GM12865 (cell line): ENCODE data around the gene SERPINB3.
"Not testable (repeated sequence)": the region's sequence is repeated elsewhere in the genome, so short reads cannot be mapped to it uniquely, and the experiment has no call there.

ENCODE experiments used
- DNase-seq: peaks from one replicate; pipeline ENCODE4 v3.0.0; 2010; ENCODE audit warnings: low read depth
- H3K4me3 ChIP-seq: 2 replicates; pipeline ENCODE4 v1.5.1; 2011; ENCODE audit warnings: mild to moderate bottlenecking, low read depth, low read length, control low read depth
- TF ChIP-seq, protein P1 (sequence below): IDR thresholded peaks from 2 replicates; pipeline ENCODE4 v1.5.1; 2011; ENCODE audit warnings: low read length, control low read depth, low read depth, inconsistent platforms; ENCODE audit not compliant: insufficient read depth; ENCODE audit errors: missing control alignments

SERPINB3 gene

GRCh38 chr18:63661750-63662149, at the start of gene SERPINB3:
Gene SERPINB3, minus strand, starts transcription at chr18:63661893. Its CDS starts 677 bp downstream, at chr18:63661216.
- not testable (repeated sequence) for DNase-seq, H3K4me3 ChIP-seq

DNA sequence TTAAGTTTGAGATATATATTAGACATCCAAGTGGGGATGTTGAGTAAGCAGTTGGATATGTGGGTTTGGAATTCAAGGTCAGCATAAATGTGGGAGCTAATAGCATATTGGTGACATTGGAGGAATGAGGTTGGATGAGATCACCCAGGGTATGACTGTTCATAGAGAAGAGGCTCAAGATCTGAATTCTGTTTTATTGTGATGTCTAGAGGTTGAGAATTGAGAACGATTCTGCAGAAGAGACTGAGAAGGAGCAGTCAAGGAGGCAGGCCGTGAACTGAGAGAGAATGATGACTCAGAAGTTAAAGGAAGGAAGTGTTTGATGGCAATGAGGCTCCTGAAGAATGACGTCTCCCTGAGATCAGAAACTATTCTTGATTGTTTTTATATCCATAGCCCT, 47.0 kb upstream of the SERPINB3 start:
- DNase-seq, result no peak
- TF ChIP-seq, protein P1, sequence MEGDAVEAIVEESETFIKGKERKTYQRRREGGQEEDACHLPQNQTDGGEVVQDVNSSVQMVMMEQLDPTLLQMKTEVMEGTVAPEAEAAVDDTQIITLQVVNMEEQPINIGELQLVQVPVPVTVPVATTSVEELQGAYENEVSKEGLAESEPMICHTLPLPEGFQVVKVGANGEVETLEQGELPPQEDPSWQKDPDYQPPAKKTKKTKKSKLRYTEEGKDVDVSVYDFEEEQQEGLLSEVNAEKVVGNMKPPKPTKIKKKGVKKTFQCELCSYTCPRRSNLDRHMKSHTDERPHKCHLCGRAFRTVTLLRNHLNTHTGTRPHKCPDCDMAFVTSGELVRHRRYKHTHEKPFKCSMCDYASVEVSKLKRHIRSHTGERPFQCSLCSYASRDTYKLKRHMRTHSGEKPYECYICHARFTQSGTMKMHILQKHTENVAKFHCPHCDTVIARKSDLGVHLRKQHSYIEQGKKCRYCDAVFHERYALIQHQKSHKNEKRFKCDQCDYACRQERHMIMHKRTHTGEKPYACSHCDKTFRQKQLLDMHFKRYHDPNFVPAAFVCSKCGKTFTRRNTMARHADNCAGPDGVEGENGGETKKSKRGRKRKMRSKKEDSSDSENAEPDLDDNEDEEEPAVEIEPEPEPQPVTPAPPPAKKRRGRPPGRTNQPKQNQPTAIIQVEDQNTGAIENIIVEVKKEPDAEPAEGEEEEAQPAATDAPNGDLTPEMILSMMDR, result no peak
- no peak overlapping the region for H3K4me3 ChIP-seq

DNA sequence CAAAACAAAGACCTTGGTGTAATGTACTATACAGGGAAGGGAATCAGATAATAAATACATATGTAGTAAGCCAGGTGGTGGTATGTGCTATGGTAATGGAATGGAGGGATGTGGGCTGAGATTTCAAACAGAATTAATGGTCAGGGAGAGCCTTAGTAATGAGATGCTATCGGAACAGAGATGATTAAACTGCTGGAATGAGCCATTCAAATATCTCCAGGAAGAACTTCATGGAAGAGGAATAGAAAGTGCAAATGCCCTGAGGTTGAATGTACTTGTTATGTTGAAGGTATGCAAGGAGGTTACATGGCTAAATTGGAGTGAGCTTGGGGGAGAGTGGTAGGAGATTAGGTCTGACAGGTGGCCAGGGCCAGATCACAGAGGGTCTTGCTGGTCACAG, 46.1 kb upstream of the SERPINB3 start:
- TF ChIP-seq, protein P1, result no peak

DNA sequence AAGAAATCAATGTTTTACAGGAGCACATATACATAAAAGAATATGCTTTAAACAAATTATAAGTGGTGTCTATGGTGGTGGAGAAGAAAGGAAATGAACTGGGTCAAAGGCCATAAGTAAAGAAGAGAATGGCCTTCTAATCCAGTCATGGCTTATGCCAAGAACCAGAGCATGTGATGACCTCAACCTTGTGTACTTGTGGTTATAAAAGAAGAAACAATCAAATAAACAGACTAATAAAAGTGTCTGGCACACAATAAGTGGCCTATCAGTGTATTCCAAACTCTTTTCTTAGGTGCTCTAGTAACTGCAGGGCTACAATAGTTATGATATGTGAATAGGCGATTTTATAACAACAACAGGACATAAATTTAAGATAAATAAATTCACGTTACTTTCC, 43.7 kb upstream of the SERPINB3 start:
- no peak overlapping the region for H3K4me3 ChIP-seq
- DNase-seq, result no peak
- TF ChIP-seq, protein P1, result no peak

More for the DNA sequence above, 46.1 kb upstream of the SERPINB3 start:
- H3K4me3 ChIP-seq, result no peak overlapping the region
- DNase-seq, result no peak

DNA sequence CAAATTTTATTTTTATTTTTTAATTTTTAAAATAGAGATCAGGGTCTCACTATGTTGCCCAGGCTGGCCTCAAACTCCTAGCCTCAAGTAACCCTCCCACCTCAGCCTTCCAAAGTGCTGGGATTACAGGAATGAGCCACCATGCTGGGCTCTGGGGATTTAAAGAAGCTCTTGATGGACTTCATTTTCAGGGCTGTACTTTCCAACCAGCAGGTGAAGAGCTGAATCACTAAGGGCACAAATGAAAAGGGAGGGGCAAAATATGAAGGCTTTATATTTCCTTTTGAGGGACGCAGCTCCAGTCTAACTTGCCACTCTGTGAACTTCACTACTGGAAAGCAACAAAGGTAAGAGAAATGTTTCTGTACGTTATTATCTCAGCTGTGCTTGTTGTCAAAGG, 41.0 kb upstream of the SERPINB3 start, which contains the start of gene SERPINB11:
Gene SERPINB11, plus strand, starts transcription at position 301 of the 400 bp plus-strand sequence. CDS start 7,234 bp downstream, outside the sequence.
- TF ChIP-seq, protein P1, result no peak
- DNase-seq, result no peak
- H3K4me3 ChIP-seq, result no peak within 1 kb of the TSS

DNA sequence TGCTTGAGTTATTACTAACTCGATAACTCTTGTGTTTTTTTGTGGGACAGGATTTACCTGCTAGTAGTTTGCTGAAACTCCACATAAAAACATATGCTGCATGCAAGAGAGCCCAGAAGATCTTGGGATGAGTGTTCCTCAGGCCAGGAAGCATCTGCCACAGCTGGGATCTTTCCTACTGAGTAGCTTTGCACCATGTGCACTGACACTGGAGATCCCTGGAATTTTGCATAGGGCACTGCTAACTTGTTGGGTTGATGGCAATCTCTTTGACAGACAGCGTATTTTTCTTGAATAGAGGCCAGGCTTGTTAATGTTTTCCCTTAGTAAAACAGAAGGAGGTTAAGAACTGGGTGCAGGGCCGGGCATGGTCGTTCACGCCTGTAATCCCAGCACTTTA, 40.3 kb upstream of the SERPINB3 start:
- TF ChIP-seq, protein P1, result no peak
- DNase-seq, result no peak

GRCh38 chr18:63700501-63700900, 38.8 kb upstream of the SERPINB3 start:
- no peak overlapping the region for H3K4me3 ChIP-seq
- no peak for DNase-seq
- TF ChIP-seq, protein P1, result no peak

More for the DNA sequence above, 40.3 kb upstream of the SERPINB3 start:
- H3K4me3 ChIP-seq, result no peak overlapping the region
